Measurements from ENCODE around the gene RASSF7. TPM values are rescaled to one million over a fixed set of nuclear protein-coding genes. Genes with fewer than 3 reads are reported as not detected.

The RASSF7 gene
- polyA plus RNA-seq, 1 donor from 2014 or later = 37.1 TPM

DNA sequence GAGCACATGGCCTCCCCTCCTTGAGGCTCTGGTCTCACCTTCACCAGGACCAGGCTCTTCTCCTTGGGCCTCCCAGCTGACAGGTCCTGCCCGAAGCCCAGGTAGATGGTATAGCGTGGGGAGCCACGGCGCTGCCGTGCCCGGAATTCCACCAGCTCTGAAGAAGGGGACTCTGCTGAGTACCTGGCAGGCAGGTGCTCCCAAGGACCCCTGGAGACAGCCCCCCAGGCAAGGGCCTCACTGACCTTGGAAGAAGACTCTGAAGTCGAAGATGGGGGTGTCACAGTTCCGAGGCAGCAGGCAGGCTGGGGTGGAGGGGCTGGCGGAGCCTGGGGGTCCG is 52.2 kb downstream of the RASSF7 start:
- H3K9me3 ChIP-seq (ENCODE audit: low read length) = no peaks in the 10 kb centered on the region
- no peaks in the 10 kb centered on the region for H3F3A ChIP-seq (ENCODE audit: insufficient read depth, low read length, poor library complexity, severe bottlenecking)
- H3K36me3 ChIP-seq (ENCODE audit: insufficient read depth, low read length) = no peaks in the 10 kb centered on the region
- no peak for TF ChIP-seq MXI1 (conservative IDR thresholded peaks at IDR 0.05; ENCODE audit: poor library complexity, severe bottlenecking)
- no peak for TF ChIP-seq RAD21 (conservative IDR thresholded peaks at IDR 0.05)
- no peak for TF ChIP-seq TAF1 (IDR thresholded peaks at IDR 0.05; ENCODE audit: low read depth)
- TF ChIP-seq, protein P1, sequence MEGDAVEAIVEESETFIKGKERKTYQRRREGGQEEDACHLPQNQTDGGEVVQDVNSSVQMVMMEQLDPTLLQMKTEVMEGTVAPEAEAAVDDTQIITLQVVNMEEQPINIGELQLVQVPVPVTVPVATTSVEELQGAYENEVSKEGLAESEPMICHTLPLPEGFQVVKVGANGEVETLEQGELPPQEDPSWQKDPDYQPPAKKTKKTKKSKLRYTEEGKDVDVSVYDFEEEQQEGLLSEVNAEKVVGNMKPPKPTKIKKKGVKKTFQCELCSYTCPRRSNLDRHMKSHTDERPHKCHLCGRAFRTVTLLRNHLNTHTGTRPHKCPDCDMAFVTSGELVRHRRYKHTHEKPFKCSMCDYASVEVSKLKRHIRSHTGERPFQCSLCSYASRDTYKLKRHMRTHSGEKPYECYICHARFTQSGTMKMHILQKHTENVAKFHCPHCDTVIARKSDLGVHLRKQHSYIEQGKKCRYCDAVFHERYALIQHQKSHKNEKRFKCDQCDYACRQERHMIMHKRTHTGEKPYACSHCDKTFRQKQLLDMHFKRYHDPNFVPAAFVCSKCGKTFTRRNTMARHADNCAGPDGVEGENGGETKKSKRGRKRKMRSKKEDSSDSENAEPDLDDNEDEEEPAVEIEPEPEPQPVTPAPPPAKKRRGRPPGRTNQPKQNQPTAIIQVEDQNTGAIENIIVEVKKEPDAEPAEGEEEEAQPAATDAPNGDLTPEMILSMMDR (IDR thresholded peaks at IDR 0.05; ENCODE audit: poor library complexity, severe bottlenecking) = no peak
- TF ChIP-seq EZH2 (IDR thresholded peaks at IDR 0.05; ENCODE audit: borderline replicate concordance, insufficient read depth, low read length, poor library complexity, severe bottlenecking) = no peak
- TF ChIP-seq, protein P2, sequence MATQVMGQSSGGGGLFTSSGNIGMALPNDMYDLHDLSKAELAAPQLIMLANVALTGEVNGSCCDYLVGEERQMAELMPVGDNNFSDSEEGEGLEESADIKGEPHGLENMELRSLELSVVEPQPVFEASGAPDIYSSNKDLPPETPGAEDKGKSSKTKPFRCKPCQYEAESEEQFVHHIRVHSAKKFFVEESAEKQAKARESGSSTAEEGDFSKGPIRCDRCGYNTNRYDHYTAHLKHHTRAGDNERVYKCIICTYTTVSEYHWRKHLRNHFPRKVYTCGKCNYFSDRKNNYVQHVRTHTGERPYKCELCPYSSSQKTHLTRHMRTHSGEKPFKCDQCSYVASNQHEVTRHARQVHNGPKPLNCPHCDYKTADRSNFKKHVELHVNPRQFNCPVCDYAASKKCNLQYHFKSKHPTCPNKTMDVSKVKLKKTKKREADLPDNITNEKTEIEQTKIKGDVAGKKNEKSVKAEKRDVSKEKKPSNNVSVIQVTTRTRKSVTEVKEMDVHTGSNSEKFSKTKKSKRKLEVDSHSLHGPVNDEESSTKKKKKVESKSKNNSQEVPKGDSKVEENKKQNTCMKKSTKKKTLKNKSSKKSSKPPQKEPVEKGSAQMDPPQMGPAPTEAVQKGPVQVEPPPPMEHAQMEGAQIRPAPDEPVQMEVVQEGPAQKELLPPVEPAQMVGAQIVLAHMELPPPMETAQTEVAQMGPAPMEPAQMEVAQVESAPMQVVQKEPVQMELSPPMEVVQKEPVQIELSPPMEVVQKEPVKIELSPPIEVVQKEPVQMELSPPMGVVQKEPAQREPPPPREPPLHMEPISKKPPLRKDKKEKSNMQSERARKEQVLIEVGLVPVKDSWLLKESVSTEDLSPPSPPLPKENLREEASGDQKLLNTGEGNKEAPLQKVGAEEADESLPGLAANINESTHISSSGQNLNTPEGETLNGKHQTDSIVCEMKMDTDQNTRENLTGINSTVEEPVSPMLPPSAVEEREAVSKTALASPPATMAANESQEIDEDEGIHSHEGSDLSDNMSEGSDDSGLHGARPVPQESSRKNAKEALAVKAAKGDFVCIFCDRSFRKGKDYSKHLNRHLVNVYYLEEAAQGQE (IDR thresholded peaks at IDR 0.05; ENCODE audit: borderline replicate concordance) = no peak
- no peak for TF ChIP-seq POLR2AphosphoS5 (IDR thresholded peaks at IDR 0.05)
- no peak for TF ChIP-seq EP300 (conservative IDR thresholded peaks at IDR 0.05; ENCODE audit: poor library complexity, severe bottlenecking)
- TF ChIP-seq SMC3 (conservative IDR thresholded peaks at IDR 0.05; ENCODE audit: poor library complexity) = no peak
- no peaks in the 10 kb centered on the region for H4K20me1 ChIP-seq (ENCODE audit: insufficient read depth)
- H3K27ac ChIP-seq (ENCODE audit: low read length) = no peak overlapping the region
- no peak overlapping the region for H3K4me2 ChIP-seq (ENCODE audit: low read length)
- H3K79me2 ChIP-seq (replicated peaks; ENCODE audit: insufficient read depth, low read length) = no peaks in the 10 kb centered on the region
- H3K9me2 ChIP-seq (ENCODE audit: insufficient read depth, low read length) = no peaks in the 10 kb centered on the region
- H2AFZ ChIP-seq (ENCODE audit: low read depth, low read length) = no peak overlapping the region
- no peak overlapping the region for H3K4me3 ChIP-seq (ENCODE audit: low read length)
- no peak overlapping the region for H3K9ac ChIP-seq (ENCODE audit: low read length)
- H3K27me3 ChIP-seq (ENCODE audit: insufficient read depth, low read depth, low read length) = no peaks in the 10 kb centered on the region

DNA sequence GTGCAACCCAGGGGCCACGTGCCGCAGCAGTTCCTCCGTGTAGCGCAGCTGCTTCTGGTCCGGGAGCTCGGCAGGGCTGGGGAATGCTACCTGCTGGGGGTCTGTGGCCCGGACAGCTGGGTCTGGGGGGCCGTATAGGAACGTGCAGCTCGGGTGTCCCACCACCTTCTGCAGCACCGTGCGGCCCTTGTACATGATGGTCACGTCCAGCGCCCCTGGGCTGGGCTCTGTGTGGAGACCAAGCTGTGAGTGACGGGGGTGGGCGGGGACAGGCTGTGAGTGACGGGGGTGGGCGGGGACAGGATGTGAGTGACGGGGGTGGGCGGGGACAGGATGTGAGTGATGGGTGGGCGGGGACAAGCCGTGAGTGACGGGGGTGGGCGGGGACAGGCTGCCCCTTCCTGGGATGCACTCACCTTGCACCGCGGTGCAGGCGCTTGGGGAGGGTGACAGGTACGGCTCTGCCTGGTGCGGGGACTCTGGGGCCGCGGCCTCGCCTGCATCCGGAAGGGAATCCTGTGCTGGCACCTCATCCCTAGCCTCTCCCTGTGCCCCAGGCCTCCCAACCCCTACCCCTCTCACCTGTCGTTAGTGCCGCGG is 52.7 kb downstream of the RASSF7 start:
- Histone ChIP-seq H3K27ac (ENCODE audit: low read length) (no peak overlapping the region), H3K9me3 (ENCODE audit: low read length) (no peaks in the 10 kb centered on the region), H3K4me2 (ENCODE audit: low read length) (no peak overlapping the region), H4K20me1 (ENCODE audit: insufficient read depth) (no peaks in the 10 kb centered on the region), H3K4me3 (ENCODE audit: low read length) (no peak overlapping the region), H3F3A (ENCODE audit: insufficient read depth, low read length, poor library complexity, severe bottlenecking) (no peaks in the 10 kb centered on the region), H3K27me3 (ENCODE audit: insufficient read depth, low read depth, low read length) (no peaks in the 10 kb centered on the region), H2AFZ (ENCODE audit: low read depth, low read length) (no peak overlapping the region), H3K36me3 (ENCODE audit: insufficient read depth, low read length) (no peaks in the 10 kb centered on the region), H3K9ac (ENCODE audit: low read length) (no peak overlapping the region), H3K79me2 (replicated peaks; ENCODE audit: insufficient read depth, low read length) (no peaks in the 10 kb centered on the region), H3K9me2 (ENCODE audit: insufficient read depth, low read length) (no peaks in the 10 kb centered on the region)
- no peak for TF ChIP-seq EZH2 (IDR thresholded peaks at IDR 0.05; ENCODE audit: borderline replicate concordance, insufficient read depth, low read length, poor library complexity, severe bottlenecking)
- TF ChIP-seq POLR2AphosphoS5 (IDR thresholded peaks at IDR 0.05) = no peak
- TF ChIP-seq MXI1 (conservative IDR thresholded peaks at IDR 0.05; ENCODE audit: poor library complexity, severe bottlenecking) = no peak
- no peak for TF ChIP-seq TAF1 (IDR thresholded peaks at IDR 0.05; ENCODE audit: low read depth)
- TF ChIP-seq, protein P2 (IDR thresholded peaks at IDR 0.05; ENCODE audit: borderline replicate concordance) = no peak
- TF ChIP-seq EP300 (conservative IDR thresholded peaks at IDR 0.05; ENCODE audit: poor library complexity, severe bottlenecking) = no peak
- TF ChIP-seq, protein P1 (IDR thresholded peaks at IDR 0.05; ENCODE audit: poor library complexity, severe bottlenecking) = no peak
